GM12865 (cell line): ENCODE data around the gene PRR32.

Source experiments
- DNase-seq: peaks from one replicate; pipeline ENCODE4 v3.0.0; 2010; ENCODE audit warnings: low read depth
- H3K4me3 ChIP-seq: 2 replicates; pipeline ENCODE4 v1.5.1; 2011; ENCODE audit warnings: mild to moderate bottlenecking, low read depth, low read length, control low read depth
- CTCF ChIP-seq: IDR thresholded peaks from 2 replicates; pipeline ENCODE4 v1.5.1; 2011; ENCODE audit warnings: low read length, control low read depth, low read depth, inconsistent platforms; ENCODE audit not compliant: insufficient read depth; ENCODE audit errors: missing control alignments

PRR32 gene

GRCh38 chrX:126824338-126825007 is 4.9 kb downstream of the PRR32 start:
- no peak for TF ChIP-seq CTCF
- no peak for DNase-seq
- H3K4me3 ChIP-seq: no peak overlapping the region

DNA sequence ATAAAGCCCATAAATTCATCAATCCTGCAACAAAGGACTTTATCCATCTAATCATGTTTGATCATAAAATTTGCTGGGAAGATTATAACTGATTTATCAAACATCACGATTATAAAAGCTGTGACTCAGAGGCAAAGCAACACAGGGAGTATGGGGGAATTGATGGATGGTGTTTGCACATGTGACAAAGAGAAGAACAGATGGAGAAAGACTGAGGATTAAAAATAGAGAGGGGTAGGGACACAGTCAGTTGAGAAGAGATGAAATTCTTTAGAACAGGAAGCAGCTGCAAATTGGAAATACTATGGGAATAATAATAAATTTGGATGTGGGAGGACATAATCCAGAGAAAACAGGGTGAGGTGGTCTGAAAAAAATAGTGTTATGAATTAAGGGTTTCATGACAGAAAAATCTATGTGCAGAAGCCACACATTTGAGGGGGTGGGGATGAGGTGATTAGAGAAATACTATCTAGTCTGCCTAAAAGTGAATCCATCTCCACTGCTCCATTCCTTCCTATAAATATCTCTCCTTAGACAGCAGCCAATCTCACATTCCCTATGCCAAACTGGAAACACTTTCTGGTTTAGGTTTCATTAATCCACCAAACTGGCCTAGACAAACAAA is 6.2 kb downstream of the PRR32 start:
- no peak overlapping the region for H3K4me3 ChIP-seq
- TF ChIP-seq CTCF: no peak
- no peak for DNase-seq

GRCh38 chrX:126836186-126836585 is 16.7 kb downstream of the PRR32 start:
- TF ChIP-seq CTCF: no peak
- no peak for DNase-seq
- no peak overlapping the region for H3K4me3 ChIP-seq

- no peak overlapping the region for H3K4me3 ChIP-seq
- no peak for DNase-seq
- no peak for TF ChIP-seq CTCF
Observed at GRCh38 chrX:126847143-126847542, 27.6 kb downstream of the PRR32 start.

GRCh38 chrX:126855839-126856524 is 36.5 kb downstream of the PRR32 start:
- no peak for TF ChIP-seq CTCF
- H3K4me3 ChIP-seq: no peak overlapping the region
- no peak for DNase-seq
